PC-9 (cell line): ENCODE measurements around the gene DENND2D.

ENCODE experiments used
- CTCF ChIP-seq: fragments of 200-600 bp; sonication (generic); conservative IDR thresholded peaks from 2 replicates; pipeline ENCODE4 v1.6.1; 2017; ENCODE audit warnings: mixed run types, antibody characterized with exemption, mild to moderate bottlenecking, moderate library complexity
- EZH2 ChIP-seq: fragments of 200-600 bp; sonication (generic); IDR thresholded peaks from 2 replicates; pipeline ENCODE4 v1.8.0; 2017; ENCODE audit warnings: antibody characterized with exemption, low read depth

- TF ChIP-seq CTCF (0 out of 2 replicates have a peak, but pooled peaks have one; percentile 30), EZH2 (no peak)
These were observed 2.5 kb upstream of the DENND2D start for GRCh38 chr1:111202707-111203623.
